ENCODE measurements around the gene EFNB2. TPM values are rescaled to one million over a fixed set of nuclear protein-coding genes. Genes with fewer than 3 reads are reported as not detected.

The EFNB2 gene
- total RNA-seq, 1 donor from 2014 or later: 197 TPM

GRCh38 chr13:106440866-106441265 lies 94.6 kb downstream of the EFNB2 start:
- no peaks in the 10 kb centered on the region for H3K27me3 Mint-ChIP-seq (ENCODE audit: low read depth)
- H3K36me3 Mint-ChIP-seq: no peaks in the 10 kb centered on the region
- peaks cover 19% of the 10 kb centered on the region for H3K4me1 Mint-ChIP-seq
- no peaks in the 10 kb centered on the region for H3K9me3 Mint-ChIP-seq
- DNase-seq (ENCODE audit: low spot score in 2 of 2, unreplicated experiment in 2 of 2): no peak
- H3K4me3 Mint-ChIP-seq: no peak overlapping the region
- TF ChIP-seq CTCF (IDR thresholded peaks at IDR 0.05; ENCODE audit: unreplicated experiment): no peak
- H3K27ac Mint-ChIP-seq: no peak overlapping the region

Other genes with a start within 250 kb of the EFNB2 start
- 231 to 235 TPM (median 233 TPM) in 3 replicates for gene ARGLU1, start 32.5 kb upstream of the EFNB2 start, total RNA-seq

Data from mesothelial cell of epicardium (in vitro differentiated cells).